SK-N-SH treated with all-trans-retinoic acid at 6 μM for 48 hours (cell line): ENCODE measurements around the gene PYGM.

ENCODE experiments used
- ATAC-seq: fragments of 200-7000 bp; cut with Tn5 transposase; 3 replicates; pipeline ENCODE4 v1.9.1; 2020; ENCODE audit warnings: mild to moderate bottlenecking, moderate library complexity
- ARNTL ChIP-seq: fragments of 450-650 bp; formaldehyde crosslinking; IDR thresholded peaks from 2 replicates; pipeline ENCODE4 v1.5.0; 2020; ENCODE audit warnings: low read depth, mild to moderate bottlenecking, moderate library complexity, borderline replicate concordance
- CSDC2 ChIP-seq: fragments of 250-450 bp; sonication (Bioruptor Pico); IDR thresholded peaks from 2 replicates; pipeline ENCODE4 v1.5.0; 2020; ENCODE audit warnings: mild to moderate bottlenecking, moderate library complexity
- CSRNP3 ChIP-seq: fragments of 250-450 bp; sonication (Bioruptor Pico); IDR thresholded peaks from 2 replicates; pipeline ENCODE4 v1.5.1; 2021; ENCODE audit warnings: mild to moderate bottlenecking, moderate library complexity
- ESRRG ChIP-seq: fragments of 250-450 bp; sonication (Bioruptor Pico); IDR thresholded peaks from 2 replicates; pipeline ENCODE4 v1.6.1; 2021; ENCODE audit warnings: mild to moderate bottlenecking
- ISL1 ChIP-seq: fragments of 250-450 bp; sonication (Bioruptor Pico); IDR thresholded peaks from 2 replicates; pipeline ENCODE4 v2.1.2; 2022; ENCODE audit warnings: mild to moderate bottlenecking, moderate library complexity
- OSR1 ChIP-seq: fragments of 250-450 bp; sonication (Bioruptor Pico); IDR thresholded peaks from 2 replicates; pipeline ENCODE4 v1.8.0; 2022; ENCODE audit warnings: moderate library complexity, mild to moderate bottlenecking, inconsistent platforms
- POU6F1 ChIP-seq: fragments of 250-450 bp; sonication (Bioruptor Pico); IDR thresholded peaks from 2 replicates; pipeline ENCODE4 v1.8.0; 2021; ENCODE audit warnings: low read depth, mild to moderate bottlenecking, moderate library complexity, borderline replicate concordance
- PPARA ChIP-seq: fragments of 250-450 bp; sonication (Bioruptor Pico); IDR thresholded peaks from 2 replicates; pipeline ENCODE4 v1.5.0; 2020; ENCODE audit warnings: mild to moderate bottlenecking, borderline replicate concordance
- RARB ChIP-seq: fragments of 250-450 bp; sonication (Bioruptor Pico); IDR thresholded peaks from 2 replicates; pipeline ENCODE4 v1.8.0; 2021; ENCODE audit warnings: mild to moderate bottlenecking, moderate library complexity
- SNAI2 ChIP-seq: fragments of 250-450 bp; sonication (Bioruptor Pico); IDR thresholded peaks from 2 replicates; pipeline ENCODE4 v1.5.0; 2020; ENCODE audit warnings: mild to moderate bottlenecking, moderate library complexity
- TOX ChIP-seq: fragments of 250-450 bp; sonication (Bioruptor Pico); IDR thresholded peaks from 2 replicates; pipeline ENCODE4 v1.8.0; 2021; ENCODE audit warnings: mild to moderate bottlenecking, moderate library complexity, borderline replicate concordance
- ZC3H10 ChIP-seq: fragments of 250-450 bp; sonication (Bioruptor Pico); IDR thresholded peaks from 2 replicates; pipeline ENCODE4 v1.5.1; 2021; ENCODE audit warnings: mild to moderate bottlenecking, moderate library complexity
- ZFP3 ChIP-seq: fragments of 250-450 bp; sonication (Bioruptor Pico); IDR thresholded peaks from 2 replicates; pipeline ENCODE4 v1.5.0; 2020; ENCODE audit warnings: mild to moderate bottlenecking, moderate library complexity
- ZFP30 ChIP-seq: fragments of 450-650 bp; formaldehyde crosslinking; IDR thresholded peaks from 2 replicates; pipeline ENCODE4 v1.5.0; 2022; ENCODE audit warnings: mild to moderate bottlenecking, moderate library complexity
- ZNF565 ChIP-seq: fragments of 450-650 bp; formaldehyde crosslinking; conservative IDR thresholded peaks from 2 replicates; pipeline ENCODE4 v1.5.0; 2020; ENCODE audit warnings: low read depth, mild to moderate bottlenecking, moderate library complexity
- ZNF70 ChIP-seq: fragments of 450-650 bp; formaldehyde crosslinking; IDR thresholded peaks from 2 replicates; pipeline ENCODE4 v1.5.0; 2020; ENCODE audit warnings: mild to moderate bottlenecking, moderate library complexity
- ZNF8 ChIP-seq: fragments of 450-650 bp; formaldehyde crosslinking; IDR thresholded peaks from 2 replicates; pipeline ENCODE4 v1.5.0; 2020; ENCODE audit warnings: mild to moderate bottlenecking, moderate library complexity
- TF ChIP-seq, protein P1 (sequence below): fragments of 250-450 bp; sonication (Bioruptor Pico); IDR thresholded peaks from 2 replicates; pipeline ENCODE4 v1.5.0; 2020; ENCODE audit warnings: mild to moderate bottlenecking, moderate library complexity
- TF ChIP-seq, protein P2 (sequence below): fragments of 250-450 bp; sonication (Bioruptor Pico); IDR thresholded peaks from 2 replicates; pipeline ENCODE4 v1.5.1; 2020; ENCODE audit warnings: low read depth, mild to moderate bottlenecking, moderate library complexity

The PYGM gene

GRCh38 chr11:64778473-64779298 is 18.9 kb upstream of the PYGM start, which contains the start of gene SF1:
Gene SF1 (minus strand): TSS chr11:64778542. CDS start chr11:64778392, 150 bp downstream.
- TF ChIP-seq, protein P1, sequence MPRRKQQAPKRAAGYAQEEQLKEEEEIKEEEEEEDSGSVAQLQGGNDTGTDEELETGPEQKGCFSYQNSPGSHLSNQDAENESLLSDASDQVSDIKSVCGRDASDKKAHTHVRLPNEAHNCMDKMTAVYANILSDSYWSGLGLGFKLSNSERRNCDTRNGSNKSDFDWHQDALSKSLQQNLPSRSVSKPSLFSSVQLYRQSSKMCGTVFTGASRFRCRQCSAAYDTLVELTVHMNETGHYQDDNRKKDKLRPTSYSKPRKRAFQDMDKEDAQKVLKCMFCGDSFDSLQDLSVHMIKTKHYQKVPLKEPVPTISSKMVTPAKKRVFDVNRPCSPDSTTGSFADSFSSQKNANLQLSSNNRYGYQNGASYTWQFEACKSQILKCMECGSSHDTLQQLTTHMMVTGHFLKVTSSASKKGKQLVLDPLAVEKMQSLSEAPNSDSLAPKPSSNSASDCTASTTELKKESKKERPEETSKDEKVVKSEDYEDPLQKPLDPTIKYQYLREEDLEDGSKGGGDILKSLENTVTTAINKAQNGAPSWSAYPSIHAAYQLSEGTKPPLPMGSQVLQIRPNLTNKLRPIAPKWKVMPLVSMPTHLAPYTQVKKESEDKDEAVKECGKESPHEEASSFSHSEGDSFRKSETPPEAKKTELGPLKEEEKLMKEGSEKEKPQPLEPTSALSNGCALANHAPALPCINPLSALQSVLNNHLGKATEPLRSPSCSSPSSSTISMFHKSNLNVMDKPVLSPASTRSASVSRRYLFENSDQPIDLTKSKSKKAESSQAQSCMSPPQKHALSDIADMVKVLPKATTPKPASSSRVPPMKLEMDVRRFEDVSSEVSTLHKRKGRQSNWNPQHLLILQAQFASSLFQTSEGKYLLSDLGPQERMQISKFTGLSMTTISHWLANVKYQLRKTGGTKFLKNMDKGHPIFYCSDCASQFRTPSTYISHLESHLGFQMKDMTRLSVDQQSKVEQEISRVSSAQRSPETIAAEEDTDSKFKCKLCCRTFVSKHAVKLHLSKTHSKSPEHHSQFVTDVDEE (CRISPR knock-in tag) = no peak
- TF ChIP-seq, protein P2, sequence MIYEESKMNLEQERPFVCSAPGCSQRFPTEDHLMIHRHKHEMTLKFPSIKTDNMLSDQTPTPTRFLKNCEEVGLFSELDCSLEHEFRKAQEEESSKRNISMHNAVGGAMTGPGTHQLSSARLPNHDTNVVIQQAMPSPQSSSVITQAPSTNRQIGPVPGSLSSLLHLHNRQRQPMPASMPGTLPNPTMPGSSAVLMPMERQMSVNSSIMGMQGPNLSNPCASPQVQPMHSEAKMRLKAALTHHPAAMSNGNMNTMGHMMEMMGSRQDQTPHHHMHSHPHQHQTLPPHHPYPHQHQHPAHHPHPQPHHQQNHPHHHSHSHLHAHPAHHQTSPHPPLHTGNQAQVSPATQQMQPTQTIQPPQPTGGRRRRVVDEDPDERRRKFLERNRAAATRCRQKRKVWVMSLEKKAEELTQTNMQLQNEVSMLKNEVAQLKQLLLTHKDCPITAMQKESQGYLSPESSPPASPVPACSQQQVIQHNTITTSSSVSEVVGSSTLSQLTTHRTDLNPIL (CRISPR knock-in tag) = no peak
- TF ChIP-seq ZNF70 (CRISPR knock-in tag) (peak; percentile 23; the same call in 1 of the 2 replicates), ZFP3 (no peak)
- TF ChIP-seq, all 23 proteins: peak for 1
- peak; percentile 96 for ATAC-seq

- TF ChIP-seq OSR1 (CRISPR knock-in tag) (no peak), ZNF565 (CRISPR knock-in tag) (no peak), CSDC2 (CRISPR knock-in tag) (no peak), SNAI2 (CRISPR knock-in tag) (no peak), POU6F1 (CRISPR knock-in tag) (no peak), ARNTL (CRISPR knock-in tag) (no peak)
- no peak for ATAC-seq
Measured at GRCh38 chr11:64778223-64778472, 18.4 kb upstream of the PYGM start.

- no peak for TF ChIP-seq RARB
- TF ChIP-seq ZFP30 (CRISPR knock-in tag) = no peak
- no peak for TF ChIP-seq CSRNP3 (CRISPR knock-in tag)
- no peak for TF ChIP-seq ARNTL (CRISPR knock-in tag)
- peak; percentile 3 for ATAC-seq
Measured at GRCh38 chr11:64777449-64778222, 17.9 kb upstream of the PYGM start.

GRCh38 chr11:64776875-64777274 is 17.1 kb upstream of the PYGM start:
- ATAC-seq = no peak
- TF ChIP-seq SNAI2 (CRISPR knock-in tag) (no peak), TOX (CRISPR knock-in tag) (no peak), ZNF70 (CRISPR knock-in tag) (no peak), ZFP3 (no peak), ESRRG (CRISPR knock-in tag) (no peak), ISL1 (CRISPR knock-in tag) (no peak), CSRNP3 (CRISPR knock-in tag) (no peak), ZC3H10 (CRISPR knock-in tag) (no peak), ZNF8 (CRISPR knock-in tag) (no peak), RARB (no peak), ZFP30 (CRISPR knock-in tag) (no peak), PPARA (CRISPR knock-in tag) (no peak), ARNTL (CRISPR knock-in tag) (no peak), ZNF565 (CRISPR knock-in tag) (no peak)
- TF ChIP-seq, protein P1 (CRISPR knock-in tag) = no peak
- TF ChIP-seq, protein P2 (CRISPR knock-in tag) = no peak
